ENCODE data around the gene KRT6A.
"Not testable (repeated sequence)": the region's sequence is repeated elsewhere in the genome, so short reads cannot be mapped to it uniquely, and the experiment has no call there.

Gene KRT6A

GRCh38 chr12:52454411-52455201 lies 38.5 kb downstream of the KRT6A start:
- POLR2A ChIA-PET: no interaction called here
- no peak for DNase-seq (ENCODE audit: extremely low spot score)
- no peak for TF ChIP-seq CTCF (IDR thresholded peaks at IDR 0.05; ENCODE audit: control extremely low read depth, extremely low read depth, low read depth, missing control alignments)
- CTCF ChIA-PET: no interaction called here

GRCh38 chr12:52452101-52452500 lies 41.0 kb downstream of the KRT6A start, which contains the start of gene KRT6B:
TSS of gene KRT6B (minus strand) at chr12:52452146. CDS start at chr12:52452078, 68 bp downstream.
- no peak for DNase-seq (ENCODE audit: extremely low spot score)
- ChIA-PET POLR2A (no interaction called here), CTCF (no interaction called here)
- no peak for TF ChIP-seq CTCF (IDR thresholded peaks at IDR 0.05; ENCODE audit: control extremely low read depth, extremely low read depth, low read depth, missing control alignments)

- no peak for TF ChIP-seq CTCF (IDR thresholded peaks at IDR 0.05; ENCODE audit: control extremely low read depth, extremely low read depth, low read depth, missing control alignments)
- CTCF ChIA-PET: no interaction called here
Observed at GRCh38 chr12:52448228-52448627, 44.8 kb downstream of the KRT6A start.

GRCh38 chr12:52447196-52447595 lies 45.9 kb downstream of the KRT6A start:
- DNase-seq (ENCODE audit: extremely low spot score); CTCF ChIA-PET; POLR2A ChIA-PET: not testable (repeated sequence)

More at GRCh38 chr12:52448228-52448627, 44.8 kb downstream of the KRT6A start:
- no peak for DNase-seq (ENCODE audit: extremely low spot score)
- POLR2A ChIA-PET: no interaction called here

GRCh38 chr12:52446367-52447045 lies 46.6 kb downstream of the KRT6A start:
- ChIA-PET CTCF (no interaction called here), POLR2A (no interaction called here)
- no peak for DNase-seq (ENCODE audit: extremely low spot score)
- TF ChIP-seq CTCF (IDR thresholded peaks at IDR 0.05; ENCODE audit: control extremely low read depth, extremely low read depth, low read depth, missing control alignments): no peak

GRCh38 chr12:52445876-52446275 lies 47.2 kb downstream of the KRT6A start:
- POLR2A ChIA-PET: no interaction called here
- no peak for DNase-seq (ENCODE audit: extremely low spot score)
- no peak for TF ChIP-seq CTCF (IDR thresholded peaks at IDR 0.05; ENCODE audit: control extremely low read depth, extremely low read depth, low read depth, missing control alignments)
- CTCF ChIA-PET: no interaction called here
